Muscle of leg (tissue), 11 donors: ENCODE data around the gene CNPY1. TPM values are rescaled to one million over a fixed set of nuclear protein-coding genes. Genes with fewer than 3 reads are reported as not detected.

Experiments
- DNase-seq: peaks from one replicate; pipeline ENCODE4 v3.0.0; 2013
- H3K27ac ChIP-seq: one replicate; pipeline ENCODE4 v1.5.1; 2013; ENCODE audit warnings: mild to moderate bottlenecking, low read length, control low read depth
- H3K27me3 ChIP-seq: one replicate; pipeline ENCODE4 v1.6.1; 2013; ENCODE audit warnings: low read length; ENCODE audit not compliant: control insufficient read depth, insufficient read depth
- H3K36me3 ChIP-seq: one replicate; pipeline ENCODE4 v1.6.1; 2013; ENCODE audit warnings: low read length; ENCODE audit not compliant: control insufficient read depth, insufficient read depth
- H3K4me1 ChIP-seq: one replicate; pipeline ENCODE4 v1.6.1; 2013; ENCODE audit warnings: low read length; ENCODE audit not compliant: control insufficient read depth, insufficient read depth
- H3K4me3 ChIP-seq: one replicate; pipeline ENCODE4 v1.5.1; 2013; ENCODE audit warnings: low read length, control low read depth
- H3K9me3 ChIP-seq: replicated peaks from 2 replicates; pipeline ENCODE4 v1.6.1; 2013; ENCODE audit warnings: low read depth, low read length; ENCODE audit not compliant: control insufficient read depth
- WGBS: methylation state at CpG from one replicate; pipeline ENCODE4 v1.1.5; 2013; ENCODE audit warnings: missing lambda C conversion rate; ENCODE audit not compliant: insufficient coverage; 5-methylcytosine and 5-hydroxymethylcytosine counted together
- polyA plus RNA-seq, 8 donors: library from polyadenylated mRNA; unstranded; fragments of 120-200 nt; gene quantifications; one replicate each; pipeline versions ENCODE4 v1.2.1 to v1.2.3, GENCODE V29; 2013; ENCODE audit warnings: inconsistent platforms in 1 of 8, low replicate concordance in 1 of 8; ENCODE audit not compliant: insufficient read length in 8 of 8, insufficient read depth in 1 of 8
- total RNA-seq: library from RNA; stranded (reverse); fragments of 120-200 nt; gene quantifications from one replicate; pipeline ENCODE4 v1.2.4, GENCODE V29; 2013

Gene CNPY1
- total and polyA plus RNA-seq, 9 donors: 0.11 to 0.44 (median 0.18) TPM; not detected in 6

GRCh38 chr7:155560196-155560885, 14.0 kb upstream of the CNPY1 start:
- 73% methylated on average over 19 of the region's 21 CpGs for WGBS
- DNase-seq: no peak
- Histone ChIP-seq H3K27ac (no peak overlapping the region), H3K27me3 (peaks cover 2% of the 10 kb centered on the region), H3K9me3 (no peaks in the 10 kb centered on the region), H3K36me3 (no peaks in the 10 kb centered on the region), H3K4me1 (peaks cover 6% of the 10 kb centered on the region), H3K4me3 (no peak overlapping the region)

- no peak for DNase-seq
- Histone ChIP-seq H3K9me3 (no peaks in the 10 kb centered on the region), H3K4me3 (no peak overlapping the region), H3K27ac (no peak overlapping the region), H3K27me3 (peaks cover 4% of the 10 kb centered on the region), H3K36me3 (no peaks in the 10 kb centered on the region), H3K4me1 (peaks cover 6% of the 10 kb centered on the region)
- 88% methylated on average over 6 of the region's 13 CpGs for WGBS
Measured at GRCh38 chr7:155559519-155560108, 13.3 kb upstream of the CNPY1 start.

GRCh38 chr7:155558961-155559360, 12.6 kb upstream of the CNPY1 start:
- Histone ChIP-seq H3K4me3 (no peak overlapping the region), H3K36me3 (no peaks in the 10 kb centered on the region), H3K4me1 (peaks cover 6% of the 10 kb centered on the region), H3K27ac (no peak overlapping the region), H3K9me3 (peaks cover 2% of the 10 kb centered on the region), H3K27me3 (peaks cover 5% of the 10 kb centered on the region)
- DNase-seq: no peak
- WGBS: 87% methylated on average over 13 of the region's 13 CpGs

- Histone ChIP-seq H3K4me3 (no peak overlapping the region), H3K27ac (no peak overlapping the region), H3K4me1 (peaks cover 6% of the 10 kb centered on the region), H3K27me3 (peaks cover 5% of the 10 kb centered on the region), H3K9me3 (peaks cover 2% of the 10 kb centered on the region), H3K36me3 (no peaks in the 10 kb centered on the region)
- WGBS: 85% methylated on average over 6 of the region's 8 CpGs
- DNase-seq: no peak
Measured at GRCh38 chr7:155558351-155558750, 12.0 kb upstream of the CNPY1 start.

- H3K27me3 ChIP-seq: peaks cover 5% of the 10 kb centered on the region
- H3K4me1 ChIP-seq: peaks cover 6% of the 10 kb centered on the region
- WGBS: 82% methylated on average over 7 of the region's 10 CpGs
- no peaks in the 10 kb centered on the region for H3K36me3 ChIP-seq
- peaks cover 2% of the 10 kb centered on the region for H3K9me3 ChIP-seq
- no peak for DNase-seq
- H3K4me3 ChIP-seq: no peak overlapping the region
- no peak overlapping the region for H3K27ac ChIP-seq
Measured at GRCh38 chr7:155557778-155558177, 11.4 kb upstream of the CNPY1 start.

GRCh38 chr7:155556763-155557162, 10.4 kb upstream of the CNPY1 start:
- no peak for DNase-seq
- Histone ChIP-seq H3K4me3 (no peak overlapping the region), H3K36me3 (no peaks in the 10 kb centered on the region), H3K9me3 (peaks cover 2% of the 10 kb centered on the region), H3K27ac (no peak overlapping the region), H3K4me1 (peaks cover 6% of the 10 kb centered on the region), H3K27me3 (peaks cover 5% of the 10 kb centered on the region)
- 77% methylated on average over 8 of the region's 9 CpGs for WGBS

GRCh38 chr7:155555116-155555695, 8.8 kb upstream of the CNPY1 start:
- H3K27me3 ChIP-seq: peaks cover 7% of the 10 kb centered on the region
- peaks cover 2% of the 10 kb centered on the region for H3K9me3 ChIP-seq
- no peaks in the 10 kb centered on the region for H3K36me3 ChIP-seq
- DNase-seq: no peak
- no peak overlapping the region for H3K4me3 ChIP-seq
- H3K4me1 ChIP-seq: peaks cover 6% of the 10 kb centered on the region
- WGBS: 89% methylated on average over 31 of the region's 33 CpGs
- no peak overlapping the region for H3K27ac ChIP-seq

- Histone ChIP-seq H3K4me1 (peaks cover 6% of the 10 kb centered on the region), H3K27ac (no peak overlapping the region), H3K9me3 (peaks cover 2% of the 10 kb centered on the region), H3K36me3 (no peaks in the 10 kb centered on the region), H3K27me3 (peaks cover 7% of the 10 kb centered on the region), H3K4me3 (no peak overlapping the region)
- 87% methylated on average over 2 of the region's 3 CpGs for WGBS
- DNase-seq: no peak
Measured at GRCh38 chr7:155553871-155554270, 7.5 kb upstream of the CNPY1 start.

GRCh38 chr7:155551785-155552611, 5.6 kb upstream of the CNPY1 start:
- Histone ChIP-seq H3K27ac (no peak overlapping the region), H3K27me3 (peaks cover 9% of the 10 kb centered on the region), H3K4me3 (no peak overlapping the region), H3K4me1 (peaks cover 4% of the 10 kb centered on the region), H3K36me3 (no peaks in the 10 kb centered on the region), H3K9me3 (peaks cover 2% of the 10 kb centered on the region)
- 74% methylated on average over 11 of the region's 15 CpGs for WGBS
- DNase-seq: no peak

GRCh38 chr7:155550916-155551315, 4.6 kb upstream of the CNPY1 start:
- Histone ChIP-seq H3K36me3 (no peaks in the 10 kb centered on the region), H3K27ac (no peak overlapping the region), H3K4me1 (no peaks in the 10 kb centered on the region), H3K4me3 (no peak overlapping the region), H3K27me3 (peaks cover 9% of the 10 kb centered on the region), H3K9me3 (peaks cover 2% of the 10 kb centered on the region)
- WGBS: 91% methylated on average over 4 of the region's 12 CpGs
- no peak for DNase-seq
